Esophagus squamous epithelium (tissue), 5 donors: Measurements from ENCODE around the gene ERC2. TPM values are rescaled to one million over a fixed set of nuclear protein-coding genes. Genes with fewer than 3 reads are reported as not detected.

ENCODE experiments used
- DNase-seq: peaks from one replicate; lab custom pipeline; 2025; lab: John Stamatoyannopoulos, UW
- H3K27ac ChIP-seq, 4 donors: fragments of 200-600 bp; sonication (generic); one replicate each; pipeline ENCODE4 v1.5.1; 2016 to 2019; ENCODE audit warnings: mild to moderate bottlenecking in 1 of 4
- H3K27me3 ChIP-seq, 4 donors: fragments of 200-600 bp; sonication (generic); 1 replicate in 3 of 4; 2 replicates in 1 of 4; pipeline versions ENCODE4 v1.5.1 to v1.6.0; 2017 to 2021; ENCODE audit warnings: antibody characterized with exemption in 1 of 4
- H3K36me3 ChIP-seq, 3 donors: fragments of 200-600 bp; sonication (generic); one replicate each; pipeline ENCODE4 v1.5.1; 2016 to 2019
- H3K4me1 ChIP-seq, 3 donors: fragments of 200-600 bp; sonication (generic); one replicate each; pipeline ENCODE4 v1.5.1; 2017 to 2019
- H3K4me3 ChIP-seq, 4 donors: fragments of 200-600 bp; sonication (generic); 1 replicate in 3 of 4; 2 replicates in 1 of 4; pipeline ENCODE4 v1.5.1; 2016 to 2019; ENCODE audit warnings: mild to moderate bottlenecking in 2 of 4, moderate library complexity in 1 of 4
- H3K9me3 ChIP-seq, 3 donors: fragments of 200-600 bp; sonication (generic); one replicate each; pipeline ENCODE4 v1.5.1; 2016 to 2019
- CTCF ChIP-seq, 6 experiments: fragments of 450-650 bp in 4 of 6; fragments of 200-600 bp in 2 of 6; sonication (generic) in 2 of 6; IDR thresholded peaks; one replicate each; pipeline ENCODE4 v1.5.1; 2016 to 2019; ENCODE audit warnings: antibody characterized with exemption in 6 of 6, mild to moderate bottlenecking in 4 of 6, moderate library complexity in 4 of 6
- POLR2A ChIP-seq, 4 donors: fragments of 450-650 bp; IDR thresholded peaks; one replicate each; pipeline ENCODE4 v1.6.1; 2017; ENCODE audit warnings: antibody characterized with exemption in 4 of 4, mild to moderate bottlenecking in 4 of 4, moderate library complexity in 3 of 4
- WGBS, 2 donors: methylation state at CpG; one replicate each; pipeline ENCODE4 v1.1.5; 2018; 5-methylcytosine and 5-hydroxymethylcytosine counted together
- intact Hi-C: fragments of 100-400 bp; cut with DNase I; formaldehyde crosslinking; loops from one replicate; pipeline ENCODE4 v1.15.0; 2022
- total RNA-seq, 4 donors: library from RNA; depleted of rRNA; stranded (reverse); fragments of >200 nt; gene quantifications; one replicate each; pipeline ENCODE4 v1.1.0, GENCODE V29; 2016
- donor health status: DM: yes; HTN: yes; CAD: no.

ERC2 gene
- total RNA-seq, 4 donors from 2014 or later: 0.12 to 1.9 (median 0.86) TPM

DNA sequence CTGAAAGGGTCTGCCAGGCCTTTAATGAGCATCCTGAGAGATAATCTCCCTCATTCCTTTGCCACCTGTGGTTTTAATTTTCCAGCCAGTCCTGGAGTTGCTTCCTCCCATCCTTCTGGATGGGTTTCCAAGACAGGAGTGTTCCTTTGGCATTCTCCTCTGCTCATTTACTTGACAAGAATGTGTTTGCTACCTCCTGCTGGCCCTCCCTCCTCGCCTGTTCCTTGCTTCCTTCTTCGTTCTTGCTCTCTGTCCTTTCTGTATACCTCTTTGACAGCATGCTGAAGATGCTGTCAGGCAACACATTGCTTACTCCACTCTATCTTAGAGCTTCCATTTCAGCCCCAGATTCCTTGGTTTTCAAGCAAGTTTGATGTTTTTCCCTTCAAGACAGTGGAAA is 46.0 kb downstream of the ERC2 start:
- H3K27me3 ChIP-seq: peaks cover 0 to 10% (median 0%) of the 10 kb centered on the region in 4 donors
- intact Hi-C loops: no loop called here
- 40 to 62% methylated on average over 2 of the region's 2 CpGs for WGBS, 2 donors
- H3K4me3 ChIP-seq: no peak overlapping the region
- H3K36me3 ChIP-seq: no peaks in the 10 kb centered on the region
- TF ChIP-seq POLR2A (IDR thresholded peaks at IDR 0.05) (no peak), CTCF (IDR thresholded peaks at IDR 0.05) (no peak)
- H3K9me3 ChIP-seq: no peaks in the 10 kb centered on the region
- no peaks in the 10 kb centered on the region for H3K4me1 ChIP-seq
- no peak overlapping the region for H3K27ac ChIP-seq
- no peak for DNase-seq

DNA sequence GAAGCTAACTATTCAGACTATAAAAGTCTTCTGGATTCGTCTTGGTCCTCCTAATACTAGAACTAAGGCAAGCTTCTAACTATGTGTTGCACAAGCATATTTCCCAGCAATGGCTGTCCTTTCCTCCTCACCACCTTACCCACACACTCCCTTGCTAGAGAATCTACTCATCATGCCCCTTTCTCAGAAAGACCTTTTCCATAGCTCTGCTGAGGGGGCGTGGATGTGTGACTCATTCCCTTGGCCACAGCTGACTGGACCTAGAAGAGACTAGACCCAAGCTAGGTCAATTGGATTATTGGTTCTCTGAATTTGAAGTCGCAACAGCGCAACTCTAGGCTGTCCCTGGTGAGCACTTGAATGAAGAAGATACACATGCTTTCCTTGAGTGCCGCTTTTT is 47.1 kb downstream of the ERC2 start:
- 85 to 86% methylated on average over 5 of the region's 5 CpGs for WGBS, 2 donors
- H3K9me3 ChIP-seq: no peaks in the 10 kb centered on the region
- H3K27ac ChIP-seq: no peak overlapping the region
- H3K4me1 ChIP-seq: no peaks in the 10 kb centered on the region
- H3K36me3 ChIP-seq: no peaks in the 10 kb centered on the region
- peaks cover 0 to 7% (median 0%) of the 10 kb centered on the region in 4 donors for H3K27me3 ChIP-seq
- no peak for TF ChIP-seq CTCF (IDR thresholded peaks at IDR 0.05)
- no peak for TF ChIP-seq POLR2A (IDR thresholded peaks at IDR 0.05)
- intact Hi-C loops: no loop called here
- no peak overlapping the region for H3K4me3 ChIP-seq
- DNase-seq: no peak

- Histone ChIP-seq H3K4me1 (no peaks in the 10 kb centered on the region), H3K4me3 (no peak overlapping the region), H3K36me3 (no peaks in the 10 kb centered on the region), H3K27ac (no peak overlapping the region), H3K27me3 (peaks cover 0 to 3% (median 0%) of the 10 kb centered on the region in 4 donors), H3K9me3 (no peaks in the 10 kb centered on the region)
- intact Hi-C loops: no loop called here
- no peak for DNase-seq
- TF ChIP-seq CTCF (IDR thresholded peaks at IDR 0.05): no peak
- TF ChIP-seq POLR2A (IDR thresholded peaks at IDR 0.05): no peak
- WGBS, 2 donors: 22 to 40% methylated on average over 3 of the region's 3 CpGs
Observed at GRCh38 chr3:56415652-56416051, 52.6 kb downstream of the ERC2 start.

DNA sequence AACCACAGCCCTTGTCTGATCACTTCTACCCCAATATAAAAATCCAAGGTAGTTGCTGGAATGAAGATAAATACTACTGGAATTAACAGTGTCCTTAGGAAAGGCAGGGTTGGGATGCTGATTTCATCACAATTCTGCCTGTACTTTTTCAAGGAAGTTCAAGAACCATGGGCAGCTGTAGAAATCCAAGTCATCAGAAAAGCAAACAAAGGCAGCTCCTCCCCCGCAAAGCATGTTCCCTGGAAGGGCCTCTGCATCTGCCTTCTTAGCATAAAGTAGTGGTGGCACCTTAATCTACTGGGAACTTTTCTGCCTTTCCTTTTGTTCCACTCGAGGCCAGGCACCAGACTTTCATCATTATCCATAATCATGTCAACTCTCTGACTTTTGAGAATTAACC is 54.4 kb downstream of the ERC2 start:
- 42 to 55% methylated on average over 2 of the region's 2 CpGs for WGBS, 2 donors
- intact Hi-C loops: no loop called here
- TF ChIP-seq POLR2A (IDR thresholded peaks at IDR 0.05): no peak
- TF ChIP-seq CTCF (IDR thresholded peaks at IDR 0.05): no peak
- H3K9me3 ChIP-seq: no peaks in the 10 kb centered on the region
- H3K27me3 ChIP-seq: peaks cover 0 to 3% (median 0%) of the 10 kb centered on the region in 4 donors
- DNase-seq: no peak
- H3K4me1 ChIP-seq: no peaks in the 10 kb centered on the region
- H3K27ac ChIP-seq: no peak overlapping the region
- no peaks in the 10 kb centered on the region for H3K36me3 ChIP-seq
- H3K4me3 ChIP-seq: no peak overlapping the region

- Histone ChIP-seq H3K4me1 (no peaks in the 10 kb centered on the region), H3K27me3 (peaks cover 0 to 10% (median 0%) of the 10 kb centered on the region in 4 donors), H3K4me3 (no peak overlapping the region), H3K27ac (no peak overlapping the region), H3K9me3 (no peaks in the 10 kb centered on the region), H3K36me3 (no peaks in the 10 kb centered on the region)
- intact Hi-C loops: no loop called here
- TF ChIP-seq CTCF (IDR thresholded peaks at IDR 0.05) (no peak), POLR2A (IDR thresholded peaks at IDR 0.05) (no peak)
- no peak for DNase-seq
- WGBS, 2 donors: 87 to 90% methylated on average over 5 of the region's 5 CpGs
Observed at GRCh38 chr3:56411166-56411565, 57.1 kb downstream of the ERC2 start.
